Measurements from ENCODE around the gene ASXL3.

Gene ASXL3

GRCh38 chr18:33577685-33578517 is at the start of gene ASXL3:
ASXL3 (plus strand) TSS chr18:33578219; CDS start chr18:33578632, 413 bp downstream.
- intact Hi-C loops (cut with DNase I): loop anchor here (10.0 kb wide), 1 partner anchor 167 kb away; no protein-coding TSS in a partner anchor
- DNase-seq: peak in 41 of 42 donors; percentile 23 to 83 (median 60)

GRCh38 chr18:33532978-33533377 is 45.0 kb upstream of the ASXL3 start:
- intact Hi-C loops (cut with DNase I): no loop called here
- no peak for DNase-seq

- intact Hi-C loops (cut with DNase I): no loop called here
- no peak for DNase-seq
These were observed 41.1 kb upstream of the ASXL3 start for GRCh38 chr18:33536904-33537303.

GRCh38 chr18:33538418-33539042 is 39.5 kb upstream of the ASXL3 start:
- no peak for DNase-seq
- intact Hi-C loops (cut with DNase I): no loop called here

- intact Hi-C loops (cut with DNase I): no loop called here
- DNase-seq: no peak
These were observed 37.6 kb upstream of the ASXL3 start for GRCh38 chr18:33540392-33540791.

- intact Hi-C loops (cut with DNase I): no loop called here
These were observed 36.7 kb upstream of the ASXL3 start for GRCh38 chr18:33541316-33541715.

GRCh38 chr18:33556846-33557245 is 21.2 kb upstream of the ASXL3 start:
- intact Hi-C loops (cut with DNase I): no loop called here
- DNase-seq: no peak

More at GRCh38 chr18:33541316-33541715, 36.7 kb upstream of the ASXL3 start:
- DNase-seq: no peak

- DNase-seq: no peak
- intact Hi-C loops (cut with DNase I): no loop called here
These were observed 20.3 kb upstream of the ASXL3 start for GRCh38 chr18:33557706-33558105.

- intact Hi-C loops (cut with DNase I): no loop called here
- DNase-seq: no peak
These were observed 19.5 kb upstream of the ASXL3 start for GRCh38 chr18:33558529-33558928.

- DNase-seq: no peak
- intact Hi-C loops (cut with DNase I): no loop called here
These were observed 17.2 kb upstream of the ASXL3 start for GRCh38 chr18:33560686-33561370.

- intact Hi-C loops (cut with DNase I): no loop called here
- DNase-seq: no peak
These were observed 15.3 kb upstream of the ASXL3 start for GRCh38 chr18:33562741-33563140.

GRCh38 chr18:33567705-33568104 is 10.3 kb upstream of the ASXL3 start:
- no peak for DNase-seq
- intact Hi-C loops (cut with DNase I): no loop called here

GRCh38 chr18:33571998-33572787 is 5.8 kb upstream of the ASXL3 start:
- intact Hi-C loops (cut with DNase I): loop anchor here (10.0 kb wide), 1 partner anchor 173 kb away; no protein-coding TSS in a partner anchor
- DNase-seq: peak in 3 of 42 donors; percentile 20 to 26 (median 20)

GRCh38 chr18:33573193-33573592 is 4.8 kb upstream of the ASXL3 start:
- intact Hi-C loops (cut with DNase I): loop anchor here (10.0 kb wide), 1 partner anchor 172 kb away; no protein-coding TSS in a partner anchor
- no peak for DNase-seq

- no peak for DNase-seq
These were observed 2.6 kb upstream of the ASXL3 start for GRCh38 chr18:33575451-33575850.

GRCh38 chr18:33576999-33577646 is 896 bp upstream of the ASXL3 start:
- intact Hi-C loops (cut with DNase I): loop anchor here (10.0 kb wide), 1 partner anchor 168 kb away; no protein-coding TSS in a partner anchor
- DNase-seq: no peak

More at GRCh38 chr18:33575451-33575850, 2.6 kb upstream of the ASXL3 start:
- intact Hi-C loops (cut with DNase I): loop anchor here (10.0 kb wide), 1 partner anchor 169 kb away; no protein-coding TSS in a partner anchor

GRCh38 chr18:33578518-33579348 is 714 bp downstream of the ASXL3 start:
- peak in 40 of 42 donors; percentile 20 to 82 (median 62) for DNase-seq
- intact Hi-C loops (cut with DNase I): loop anchor here (10.0 kb wide), 1 partner anchor 166 kb away; no protein-coding TSS in a partner anchor

Data from head of caudate nucleus (tissue), 42 donors.